Inferior parietal cortex (tissue), 1 donor: ENCODE measurements around the gene OR6C76.

Source experiments
- DNase-seq: peaks from one replicate; pipeline ENCODE4 v3.0.0-alpha.2; 2016; ENCODE audit errors: extremely low spot score

Gene OR6C76

DNA sequence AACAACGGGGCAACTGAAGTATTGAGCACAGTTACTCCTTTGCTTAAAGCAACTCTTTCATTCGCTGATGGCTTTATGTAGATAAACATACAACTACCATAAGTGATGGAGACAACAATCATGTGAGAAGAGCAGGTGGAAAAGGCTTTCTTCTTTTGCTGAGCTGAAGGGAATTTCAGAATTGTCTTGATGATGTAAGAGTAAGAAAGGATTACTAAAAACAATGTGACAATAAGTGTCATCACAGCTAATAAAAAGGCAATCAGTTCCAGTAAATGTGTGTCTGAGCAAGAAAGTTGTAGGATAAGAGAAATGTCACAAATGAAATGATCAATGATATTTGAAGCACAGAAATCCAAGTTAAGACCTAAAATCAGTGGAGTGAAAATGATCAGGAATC lies 43.2 kb downstream of the OR6C76 start:
- DNase-seq, result no peak

DNA sequence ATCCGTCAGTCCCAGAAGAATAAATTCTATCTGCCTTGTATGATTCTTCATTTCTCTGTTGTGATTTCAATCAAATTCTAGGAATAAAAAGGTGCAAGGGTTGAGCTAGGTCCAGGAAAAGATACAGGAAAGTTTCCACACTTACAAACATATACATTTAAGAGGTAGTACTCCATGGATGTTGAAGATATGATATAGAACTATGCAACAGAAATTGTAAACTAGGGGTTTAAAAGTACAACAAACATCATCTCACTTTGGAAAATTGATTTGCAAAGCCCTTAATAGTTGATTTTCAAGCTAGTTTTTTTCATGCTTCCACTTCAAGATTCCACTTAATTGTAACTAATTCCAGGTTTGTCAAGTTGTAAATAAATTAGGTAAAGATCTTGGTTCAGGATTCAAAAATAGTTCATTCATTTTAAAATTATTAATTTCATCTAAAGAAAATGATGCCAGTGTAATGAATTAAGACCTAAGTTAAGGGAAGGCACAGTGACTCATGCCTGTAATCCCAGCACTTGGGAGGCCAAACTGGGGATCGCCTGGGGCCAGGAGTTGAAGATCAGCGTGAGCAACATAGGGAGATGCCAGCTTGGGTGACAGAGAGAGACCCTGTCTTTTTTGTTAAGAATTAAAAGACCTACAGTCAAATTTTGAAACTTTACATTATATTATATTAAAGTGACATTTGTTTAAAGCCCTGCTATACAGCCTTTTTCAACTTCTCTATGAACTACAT lies 44.2 kb downstream of the OR6C76 start, which contains the start of gene OR6C70:
OR6C70 (minus strand) TSS at position 51 of the 742 bp plus-strand sequence; CDS start at position 51, 0 bp downstream.
- DNase-seq, result no peak

- DNase-seq, result no peak
These were observed 46.2 kb downstream of the OR6C76 start for GRCh38 chr12:55472264-55472663.
